ENCODE results near the gene RAB17.

RAB17 gene

DNA sequence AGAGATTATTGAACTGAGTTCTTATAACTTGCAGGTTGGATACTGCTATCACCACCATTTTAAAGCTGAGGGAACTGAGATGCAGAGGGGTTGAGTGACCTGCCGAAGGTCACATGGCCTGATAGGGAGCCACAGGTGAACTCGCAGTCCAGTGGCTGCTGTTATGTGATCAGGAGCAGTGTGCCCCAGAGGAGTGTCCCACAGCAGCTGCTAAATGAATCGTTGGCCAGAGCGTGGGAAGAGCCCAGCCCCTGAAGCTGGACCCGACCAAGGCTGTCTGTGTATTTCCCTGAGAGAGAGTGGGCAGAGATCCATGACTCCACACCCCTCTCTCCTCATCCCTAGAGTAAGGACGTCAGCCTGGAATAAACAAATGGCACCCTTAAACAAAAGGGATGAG, 50.9 kb downstream of the RAB17 start:
- DNase-seq (ENCODE audit: low read depth in 4 of 4, low spot score in 1 of 4): no peak

- no peak for DNase-seq (ENCODE audit: low read depth in 4 of 4, low spot score in 1 of 4)
These were observed 51.6 kb downstream of the RAB17 start for GRCh38 chr2:237538901-237539300.

- no peak for DNase-seq (ENCODE audit: low read depth in 4 of 4, low spot score in 1 of 4)
These were observed 52.4 kb downstream of the RAB17 start for GRCh38 chr2:237538001-237538720.

DNA sequence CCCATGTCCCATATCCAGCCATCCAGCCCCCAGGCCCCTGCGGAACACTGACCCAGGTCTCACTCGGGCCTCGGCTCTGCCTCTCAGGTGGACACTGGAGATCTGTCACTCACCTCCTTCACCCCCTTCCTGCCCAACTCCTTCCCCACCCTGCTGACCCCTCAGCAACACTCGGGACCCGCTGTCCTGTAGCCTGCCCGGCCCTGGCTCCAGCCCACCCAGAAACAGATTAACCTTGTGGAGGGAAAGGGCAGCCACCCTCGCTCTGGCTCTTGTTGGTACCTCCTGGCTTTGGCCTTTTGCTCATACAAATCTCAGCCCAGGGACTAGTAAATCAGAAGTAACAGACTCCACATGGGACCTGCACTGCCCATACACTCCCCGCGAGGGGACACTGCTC, 53.9 kb downstream of the RAB17 start:
- DNase-seq (ENCODE audit: low read depth in 4 of 4, low spot score in 1 of 4): no peak

- no peak for DNase-seq (ENCODE audit: low read depth in 4 of 4, low spot score in 1 of 4)
These were observed 54.5 kb downstream of the RAB17 start for GRCh38 chr2:237536083-237536415.

DNA sequence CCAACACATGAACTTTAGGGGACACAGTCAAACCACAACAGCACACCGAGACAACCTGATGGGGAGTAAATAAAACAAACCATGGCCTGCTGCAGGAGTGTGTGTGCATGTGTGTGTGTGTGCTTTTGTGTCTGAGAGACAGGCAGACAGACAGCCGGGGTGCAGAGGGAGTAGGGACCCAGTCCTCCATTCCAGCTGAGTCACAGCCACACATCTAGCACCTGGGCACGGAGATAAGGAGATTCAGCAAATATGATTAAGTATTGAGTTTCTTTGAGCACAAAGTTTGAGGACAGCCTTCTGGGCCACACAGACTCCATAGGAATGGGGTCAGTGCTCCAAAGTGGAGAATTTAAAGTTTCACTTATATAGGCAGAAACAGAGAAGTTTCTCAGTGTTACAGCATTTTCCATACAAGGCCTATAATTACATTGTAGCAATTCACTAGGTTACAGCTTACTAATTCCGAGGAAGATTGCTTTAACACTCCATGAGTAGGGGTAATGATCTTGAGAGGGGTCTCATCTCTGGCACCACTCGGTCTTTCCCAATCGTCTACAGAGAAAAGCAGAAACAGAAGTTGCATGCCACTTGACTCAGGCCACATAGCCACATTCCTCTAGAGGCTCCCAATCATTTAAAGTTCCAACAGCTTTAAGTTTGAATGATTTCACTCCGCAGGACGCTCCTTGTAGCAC, 55.0 kb downstream of the RAB17 start:
- DNase-seq (ENCODE audit: low read depth in 4 of 4, low spot score in 1 of 4): no peak

DNA sequence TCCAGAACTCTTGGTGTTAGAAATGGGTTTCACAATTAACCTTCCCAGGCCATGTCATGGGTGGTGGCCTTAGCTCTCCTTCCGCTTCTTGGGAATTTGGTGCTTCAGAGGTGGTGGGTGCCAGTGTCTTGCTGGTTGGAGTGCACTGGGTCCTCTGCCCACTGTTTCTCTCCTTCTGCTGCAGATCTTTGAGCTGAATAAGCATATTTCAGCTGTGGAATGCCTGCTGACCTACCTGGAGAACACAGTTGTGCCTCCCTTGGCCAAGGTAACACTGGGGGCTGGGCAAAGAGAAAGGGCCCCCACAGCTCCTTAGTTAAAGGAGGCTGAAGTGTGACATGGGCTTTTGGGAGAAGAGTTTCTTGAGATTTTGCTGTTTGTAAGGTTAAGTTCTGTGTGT, 56.2 kb downstream of the RAB17 start:
- DNase-seq (ENCODE audit: low read depth in 4 of 4, low spot score in 1 of 4): no peak

DNA sequence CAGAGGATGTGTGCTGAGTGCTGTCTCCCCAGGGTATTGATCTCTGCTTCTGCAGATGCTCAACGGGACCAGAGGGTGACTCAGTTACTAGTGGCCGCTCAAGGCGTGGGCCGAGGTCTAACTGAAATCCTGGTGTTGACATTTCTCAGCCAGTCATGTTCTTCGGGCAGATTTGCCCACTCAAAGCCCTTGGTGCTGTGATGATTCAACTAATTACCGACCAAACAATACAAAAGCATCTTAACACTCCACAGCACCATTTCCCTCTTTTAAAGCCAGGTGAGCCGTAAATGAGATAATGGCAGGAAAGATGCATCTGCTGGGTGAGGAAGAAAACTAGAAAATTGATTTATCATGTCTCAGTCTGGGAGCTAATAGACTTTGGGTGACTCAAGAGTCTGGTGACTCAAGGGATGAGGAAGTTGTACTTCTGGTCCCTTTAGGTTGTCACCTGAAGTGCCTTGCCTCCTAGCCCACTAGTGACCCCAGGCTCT, 56.8 kb downstream of the RAB17 start:
- no peak for DNase-seq (ENCODE audit: low read depth in 4 of 4, low spot score in 1 of 4)

- DNase-seq (ENCODE audit: low read depth in 4 of 4, low spot score in 1 of 4): no peak
These were observed 58.4 kb downstream of the RAB17 start for GRCh38 chr2:237532160-237532559.

DNA sequence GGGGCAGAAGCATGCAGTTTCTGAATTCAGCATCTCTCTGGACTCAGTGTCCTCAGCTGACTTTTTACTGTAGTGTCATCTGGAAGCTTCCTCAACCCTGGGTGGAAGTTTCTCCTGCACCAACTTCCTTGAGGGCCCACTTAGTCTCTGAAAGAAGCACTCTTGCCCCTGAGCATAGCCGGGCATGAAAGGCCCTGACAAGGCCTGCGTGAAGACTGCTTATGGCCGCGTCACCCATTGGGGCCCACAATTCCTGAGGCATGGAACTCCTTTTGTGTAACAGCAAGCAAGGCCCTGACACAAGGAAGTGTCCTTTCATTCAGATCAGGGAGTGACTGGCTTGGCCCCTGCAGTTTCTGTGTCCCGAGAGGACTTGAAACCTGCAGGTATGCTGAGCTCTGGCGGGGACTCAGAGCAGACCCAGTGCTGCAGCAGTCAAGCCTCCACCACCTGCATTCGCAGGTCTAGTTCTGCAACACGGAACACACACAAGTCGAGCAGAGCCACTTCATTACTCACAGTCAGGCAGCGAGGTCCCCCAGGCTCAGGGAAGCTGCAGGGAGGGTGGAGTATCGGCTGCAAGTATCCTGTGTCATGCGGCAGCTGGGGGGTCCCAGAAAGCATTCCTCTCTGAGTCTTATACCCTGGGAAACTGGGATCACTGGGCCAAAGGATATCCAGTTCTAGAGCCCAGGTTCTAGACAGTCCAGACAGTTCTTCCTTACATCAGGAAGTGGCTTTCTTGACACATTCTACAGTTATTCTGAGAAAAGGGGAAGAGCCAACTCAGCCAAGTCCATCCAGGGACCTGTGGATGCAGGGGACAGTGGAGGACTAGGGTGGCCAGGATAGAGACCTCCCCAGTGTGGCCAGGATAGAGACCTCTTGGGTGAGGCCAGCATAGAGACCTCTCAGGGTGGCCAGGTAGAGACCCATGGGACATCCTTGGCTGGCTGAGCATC, 59.8 kb downstream of the RAB17 start:
- DNase-seq (ENCODE audit: low read depth in 4 of 4, low spot score in 1 of 4): no peak

DNA sequence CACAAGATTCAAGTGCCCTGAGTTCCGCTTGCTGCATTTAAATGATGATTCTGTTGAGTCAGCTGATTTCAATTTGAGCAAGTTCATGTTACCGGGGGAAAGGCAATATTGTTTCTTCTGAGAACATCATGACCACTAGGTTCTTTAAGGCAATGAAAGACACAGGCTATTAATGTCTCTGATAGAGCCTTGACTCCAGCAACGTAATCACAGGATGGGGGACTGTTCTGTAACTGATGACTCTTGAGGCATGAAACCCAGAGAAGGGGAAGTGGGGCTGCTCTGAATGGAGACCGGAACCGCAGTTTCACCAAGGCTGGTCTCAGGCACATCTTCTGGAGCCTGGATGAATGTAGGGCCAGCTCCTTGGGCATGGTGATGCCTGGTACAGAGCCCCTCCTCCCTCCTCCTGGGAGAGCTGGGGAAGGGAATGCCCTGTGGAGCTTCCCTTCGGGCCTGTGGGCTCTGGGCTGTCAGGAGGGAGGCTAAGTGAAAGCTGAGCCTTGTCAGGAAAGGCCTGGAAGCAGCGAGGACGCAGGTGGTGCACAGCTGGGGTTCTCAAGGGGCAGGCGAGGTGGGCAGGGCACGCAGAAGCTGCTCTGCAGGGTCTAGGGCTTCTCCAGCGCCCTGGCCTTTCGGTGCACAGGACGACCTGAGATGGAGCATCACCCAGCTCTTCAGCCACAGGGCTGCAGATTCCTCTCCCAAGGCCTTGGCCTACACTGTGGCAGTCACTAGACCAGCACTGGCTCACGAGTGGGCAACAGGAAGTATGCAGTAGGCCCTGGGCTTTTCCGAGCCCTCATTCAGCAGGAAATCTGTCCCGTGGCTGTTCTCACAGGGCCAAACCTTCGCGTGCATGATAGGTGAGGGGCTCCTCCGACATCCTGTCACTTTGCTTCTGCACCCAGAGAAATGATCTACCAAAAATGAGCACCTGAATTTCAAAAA, 60.8 kb downstream of the RAB17 start:
- no peak for DNase-seq (ENCODE audit: low read depth in 4 of 4, low spot score in 1 of 4)

- DNase-seq (ENCODE audit: low read depth in 4 of 4, low spot score in 1 of 4): no peak
These were observed 62.8 kb downstream of the RAB17 start for GRCh38 chr2:237527766-237528165.

GRCh38 chr2:237527233-237527632, 63.3 kb downstream of the RAB17 start:
- no peak for DNase-seq (ENCODE audit: low read depth in 4 of 4, low spot score in 1 of 4)

DNA sequence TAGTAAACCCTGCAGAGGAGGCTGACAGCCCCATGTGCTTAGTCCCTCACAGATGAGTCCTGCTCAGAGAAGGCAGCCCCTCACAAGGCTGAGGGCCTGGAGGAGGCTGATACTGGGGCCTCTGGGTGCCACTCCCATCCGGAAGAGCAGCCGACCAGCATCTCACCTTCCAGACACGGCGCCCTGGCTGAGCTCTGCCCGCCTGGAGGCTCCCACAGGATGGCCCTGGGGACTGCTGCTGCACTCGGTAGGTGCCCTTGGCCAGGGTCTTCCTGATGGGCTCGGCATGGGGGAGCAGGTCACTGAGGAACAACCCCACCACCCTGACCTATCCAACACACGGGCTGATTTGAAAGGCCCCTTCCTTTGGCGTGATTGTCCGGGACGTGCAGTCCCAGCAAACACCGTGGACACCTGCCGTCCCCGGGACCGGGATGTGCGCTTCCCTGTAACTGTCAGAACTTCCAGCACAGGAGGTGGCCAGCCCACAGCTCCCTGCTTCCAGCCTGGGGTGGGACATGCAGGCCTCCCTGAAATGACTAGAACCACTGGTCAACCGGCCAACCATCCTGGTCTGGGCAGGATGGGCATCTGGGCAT, 64.9 kb downstream of the RAB17 start:
- DNase-seq (ENCODE audit: low read depth in 4 of 4, low spot score in 1 of 4): no peak

DNA sequence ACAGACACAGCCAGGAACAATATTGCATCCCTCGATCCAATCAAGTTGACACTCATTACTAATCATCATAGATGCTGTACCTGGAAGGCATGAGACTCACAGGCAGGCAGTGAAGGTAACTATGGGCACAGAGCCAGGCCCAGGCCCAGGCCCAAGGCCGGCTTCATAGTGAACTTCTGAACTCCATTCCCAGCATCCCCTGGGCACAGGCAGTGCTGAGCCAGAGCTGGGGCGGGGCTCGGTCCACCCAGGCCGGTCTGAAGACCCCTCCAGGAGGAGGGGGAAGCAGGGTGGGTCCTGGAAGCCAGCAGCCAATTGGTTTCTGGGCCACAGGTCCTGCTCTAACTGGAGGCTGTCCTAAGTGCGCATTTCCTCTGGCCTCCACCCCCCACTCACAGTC, 65.9 kb downstream of the RAB17 start:
- DNase-seq (ENCODE audit: low read depth in 4 of 4, low spot score in 1 of 4): no peak
